K562 (cell line): ENCODE measurements around the gene ST6GAL1. TPM values are rescaled to one million over a fixed set of nuclear protein-coding genes. Genes with fewer than 3 reads are reported as not detected.

ENCODE experiments used
- ARID1B ChIP-seq: fragments of 450-650 bp; IDR thresholded peaks from 2 replicates; pipeline ENCODE4 v1.6.1; 2016; ENCODE audit warnings: antibody characterized with exemption, mild to moderate bottlenecking, inconsistent platforms
- CBX2 ChIP-seq: fragments of 200-600 bp; sonication (generic); IDR thresholded peaks from one replicate; pipeline ENCODE4 v1.6.1; 2012; ENCODE audit warnings: mild to moderate bottlenecking, low read length, inconsistent platforms; ENCODE audit not compliant: insufficient read depth, poor library complexity, severe bottlenecking
- ELF2 ChIP-seq: fragments of 250-450 bp; sonication (Bioruptor Pico); IDR thresholded peaks from 2 replicates; pipeline ENCODE4 v1.5.0; 2021; ENCODE audit warnings: mild to moderate bottlenecking
- HDAC2 ChIP-seq: fragments of 450-650 bp; IDR thresholded peaks from 2 replicates; pipeline ENCODE4 v1.6.1; 2016; ENCODE audit warnings: mild to moderate bottlenecking
- MCM3 ChIP-seq: fragments of 450-650 bp; IDR thresholded peaks from 2 replicates; pipeline ENCODE4 v1.6.1; 2016
- NR0B1 ChIP-seq: fragments of 450-650 bp; IDR thresholded peaks from one replicate; pipeline ENCODE4 v1.6.1; 2018; ENCODE audit warnings: mild to moderate bottlenecking, moderate library complexity; ENCODE audit not compliant: partially characterized antibody
- RCOR1 ChIP-seq, 2 experiments: IDR thresholded peaks; 2 replicates each; pipeline ENCODE4 v1.6.1; 2012; ENCODE audit warnings: low read depth in 2 of 2, low read length in 2 of 2, borderline replicate concordance in 1 of 2, improper control_type of control experiment in 1 of 2
- SMARCB1 ChIP-seq: IDR thresholded peaks from 2 replicates; pipeline ENCODE4 v1.6.1; 2011; ENCODE audit warnings: improper control_type of control experiment, low read depth; ENCODE audit not compliant: insufficient read length
- ZBTB40 ChIP-seq, 2 experiments: fragments of 450-650 bp in 1 of 2; sonication (generic) in 1 of 2; formaldehyde crosslinking in 1 of 2; IDR thresholded peaks; 2 replicates each; pipeline versions ENCODE4 v1.7.1 to v1.9.0; 2016 to 2022; ENCODE audit warnings: inconsistent platforms in 1 of 2, mild to moderate bottlenecking in 1 of 2, missing genetic modification reagents in 1 of 2
- ZNF354B ChIP-seq: fragments of 250-450 bp; sonication (Bioruptor Pico); IDR thresholded peaks from 2 replicates; pipeline ENCODE4 v1.4.0; 2020
- ZNF395 ChIP-seq: fragments of 200-800 bp; sonication (Bioruptor generic); IDR thresholded peaks from 2 replicates; pipeline ENCODE4 v1.6.1; 2017; ENCODE audit warnings: missing genetic modification characterization, missing compliant biosample characterization
- polyA plus RNA-seq, 8 experiments: library from polyadenylated mRNA; depleted of rRNA in 4 of 8; stranded (reverse) in 5 of 8; unstranded in 3 of 8; fragments of >200 nt; fragmentation: Nextera tagmentation in 2 of 8; fragmentation: Illumina TruSeq in 1 of 8; extraction: Ambion mirVana in 2 of 8; extraction: Trizol in 1 of 8; gene quantifications; 2 replicates each; pipeline versions ENCODE4 v1.2.1 to v1.2.3, GENCODE V29; 2011 to 2014; ENCODE audit warnings: inconsistent platforms in 1 of 8, missing spikeins in 1 of 8
- total RNA-seq, 7 experiments: library from RNA; depleted of rRNA in 6 of 7; stranded (reverse); fragments of >200 nt in 6 of 7; fragmentation: Illumina TruSeq in 2 of 7; extraction: Trizol in 2 of 7; gene quantifications; 2 replicates each; pipeline versions ENCODE4 v1.2.1 to v1.2.3, GENCODE V29; 2011 to 2021; ENCODE audit warnings: low replicate concordance in 1 of 7
- TF ChIP-seq, protein P1 (sequence below): sonication (generic); formaldehyde crosslinking; IDR thresholded peaks from 2 replicates; pipeline ENCODE4 v1.8.1; 2023; ENCODE audit warnings: mild to moderate bottlenecking, missing genetic modification reagents

ST6GAL1 gene
- total and polyA plus RNA-seq, 9 of the 15 experiments (the other 6 are each of a cell fraction or from before 2014, with no cell fraction given), result 31.9 to 145 (median 71.0) TPM

GRCh38 chr3:186955898-186956696 is 25.8 kb downstream of the ST6GAL1 start (continued):
- peak; percentile 65 for TF ChIP-seq ZBTB40 (IDR thresholded peaks at IDR 0.05)
- no peak for TF ChIP-seq ZBTB40 (CRISPR knock-in tag; IDR thresholded peaks at IDR 0.05)
- TF ChIP-seq SMARCB1, result no peak
- no peak for TF ChIP-seq CBX2
- peak; percentile 56; the same call in 1 of the 2 replicates for TF ChIP-seq HDAC2
- TF ChIP-seq, protein P1, sequence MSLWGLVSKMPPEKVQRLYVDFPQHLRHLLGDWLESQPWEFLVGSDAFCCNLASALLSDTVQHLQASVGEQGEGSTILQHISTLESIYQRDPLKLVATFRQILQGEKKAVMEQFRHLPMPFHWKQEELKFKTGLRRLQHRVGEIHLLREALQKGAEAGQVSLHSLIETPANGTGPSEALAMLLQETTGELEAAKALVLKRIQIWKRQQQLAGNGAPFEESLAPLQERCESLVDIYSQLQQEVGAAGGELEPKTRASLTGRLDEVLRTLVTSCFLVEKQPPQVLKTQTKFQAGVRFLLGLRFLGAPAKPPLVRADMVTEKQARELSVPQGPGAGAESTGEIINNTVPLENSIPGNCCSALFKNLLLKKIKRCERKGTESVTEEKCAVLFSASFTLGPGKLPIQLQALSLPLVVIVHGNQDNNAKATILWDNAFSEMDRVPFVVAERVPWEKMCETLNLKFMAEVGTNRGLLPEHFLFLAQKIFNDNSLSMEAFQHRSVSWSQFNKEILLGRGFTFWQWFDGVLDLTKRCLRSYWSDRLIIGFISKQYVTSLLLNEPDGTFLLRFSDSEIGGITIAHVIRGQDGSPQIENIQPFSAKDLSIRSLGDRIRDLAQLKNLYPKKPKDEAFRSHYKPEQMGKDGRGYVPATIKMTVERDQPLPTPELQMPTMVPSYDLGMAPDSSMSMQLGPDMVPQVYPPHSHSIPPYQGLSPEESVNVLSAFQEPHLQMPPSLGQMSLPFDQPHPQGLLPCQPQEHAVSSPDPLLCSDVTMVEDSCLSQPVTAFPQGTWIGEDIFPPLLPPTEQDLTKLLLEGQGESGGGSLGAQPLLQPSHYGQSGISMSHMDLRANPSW (CRISPR knock-in tag), result no peak
- no peak for TF ChIP-seq ZNF354B (CRISPR knock-in tag)
- no peak for TF ChIP-seq ZNF395 (CRISPR knock-in tag)
- TF ChIP-seq ARID1B, result 0 out of 2 replicates have a peak, but pooled peaks have one; percentile 17
- TF ChIP-seq NR0B1, result no peak
- TF ChIP-seq MCM3, result no peak
- no peak for TF ChIP-seq ELF2 (CRISPR knock-in tag)
- peak in 1 of 2 experiments; percentile 33; a peak in 1 of 4 replicates for TF ChIP-seq RCOR1 (IDR thresholded peaks at IDR 0.05; ENCODE audit: borderline replicate concordance in 1 of 2, low read depth in 2 of 2, low read length in 2 of 2)
